ENCODE measurements around the gene CENPP. TPM values are rescaled to one million over a fixed set of nuclear protein-coding genes. Genes with fewer than 3 reads are reported as not detected.

CENPP gene
- total RNA-seq, 2 donors from 2014 or later, result 0.78 to 2.3 TPM

DNA sequence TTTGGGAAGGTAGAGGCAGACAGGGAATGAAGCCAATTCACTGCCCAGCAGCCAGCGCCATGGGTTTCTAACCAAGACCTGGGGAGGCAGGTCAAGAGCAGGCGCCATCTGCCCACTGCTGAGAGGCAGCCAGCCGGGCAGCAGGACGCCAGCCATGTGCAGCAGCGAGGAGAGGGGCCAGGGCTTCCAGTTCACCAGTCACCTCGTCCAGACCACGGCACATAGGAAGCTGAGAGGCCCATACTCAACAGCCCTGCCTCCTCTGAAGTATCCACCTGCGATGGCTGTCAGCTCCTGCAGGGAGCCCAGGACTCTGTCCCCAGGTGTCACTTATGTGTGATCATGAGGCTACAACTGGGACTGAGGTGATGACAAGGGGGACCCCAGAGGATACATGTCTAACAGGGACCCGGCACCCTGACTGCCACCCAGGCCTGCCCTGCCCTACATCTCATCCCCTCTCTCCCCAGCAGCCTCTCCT is 314.1 kb downstream of the CENPP start:
- Histone ChIP-seq H3K36me3 (replicated peaks in 1 of 2; ENCODE audit: insufficient read depth in 1 of 2, low read depth in 2 of 2) (peaks cover 0 to 28% of the 10 kb centered on the region in 2 donors), H3K4me1 (no peaks in the 10 kb centered on the region), H3K27ac (no peak overlapping the region), H3K9me3 (no peaks in the 10 kb centered on the region), H3K4me3 (no peak overlapping the region), H3K27me3 (no peaks in the 10 kb centered on the region)
- TF ChIP-seq, protein P1, sequence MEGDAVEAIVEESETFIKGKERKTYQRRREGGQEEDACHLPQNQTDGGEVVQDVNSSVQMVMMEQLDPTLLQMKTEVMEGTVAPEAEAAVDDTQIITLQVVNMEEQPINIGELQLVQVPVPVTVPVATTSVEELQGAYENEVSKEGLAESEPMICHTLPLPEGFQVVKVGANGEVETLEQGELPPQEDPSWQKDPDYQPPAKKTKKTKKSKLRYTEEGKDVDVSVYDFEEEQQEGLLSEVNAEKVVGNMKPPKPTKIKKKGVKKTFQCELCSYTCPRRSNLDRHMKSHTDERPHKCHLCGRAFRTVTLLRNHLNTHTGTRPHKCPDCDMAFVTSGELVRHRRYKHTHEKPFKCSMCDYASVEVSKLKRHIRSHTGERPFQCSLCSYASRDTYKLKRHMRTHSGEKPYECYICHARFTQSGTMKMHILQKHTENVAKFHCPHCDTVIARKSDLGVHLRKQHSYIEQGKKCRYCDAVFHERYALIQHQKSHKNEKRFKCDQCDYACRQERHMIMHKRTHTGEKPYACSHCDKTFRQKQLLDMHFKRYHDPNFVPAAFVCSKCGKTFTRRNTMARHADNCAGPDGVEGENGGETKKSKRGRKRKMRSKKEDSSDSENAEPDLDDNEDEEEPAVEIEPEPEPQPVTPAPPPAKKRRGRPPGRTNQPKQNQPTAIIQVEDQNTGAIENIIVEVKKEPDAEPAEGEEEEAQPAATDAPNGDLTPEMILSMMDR (IDR thresholded peaks at IDR 0.05), result no peak
- no peak for TF ChIP-seq POLR2A (IDR thresholded peaks at IDR 0.05)
- no peak for ATAC-seq
- DNase-seq, result no peak
- intact Hi-C loops (cut with DNase I), result loop anchor here (5.0 kb wide), 1 partner anchor 503 kb away; no protein-coding TSS in a partner anchor
- 83 to 91% methylated on average over 6 to 9 of the region's 9 CpGs for WGBS, 2 donors

DNA sequence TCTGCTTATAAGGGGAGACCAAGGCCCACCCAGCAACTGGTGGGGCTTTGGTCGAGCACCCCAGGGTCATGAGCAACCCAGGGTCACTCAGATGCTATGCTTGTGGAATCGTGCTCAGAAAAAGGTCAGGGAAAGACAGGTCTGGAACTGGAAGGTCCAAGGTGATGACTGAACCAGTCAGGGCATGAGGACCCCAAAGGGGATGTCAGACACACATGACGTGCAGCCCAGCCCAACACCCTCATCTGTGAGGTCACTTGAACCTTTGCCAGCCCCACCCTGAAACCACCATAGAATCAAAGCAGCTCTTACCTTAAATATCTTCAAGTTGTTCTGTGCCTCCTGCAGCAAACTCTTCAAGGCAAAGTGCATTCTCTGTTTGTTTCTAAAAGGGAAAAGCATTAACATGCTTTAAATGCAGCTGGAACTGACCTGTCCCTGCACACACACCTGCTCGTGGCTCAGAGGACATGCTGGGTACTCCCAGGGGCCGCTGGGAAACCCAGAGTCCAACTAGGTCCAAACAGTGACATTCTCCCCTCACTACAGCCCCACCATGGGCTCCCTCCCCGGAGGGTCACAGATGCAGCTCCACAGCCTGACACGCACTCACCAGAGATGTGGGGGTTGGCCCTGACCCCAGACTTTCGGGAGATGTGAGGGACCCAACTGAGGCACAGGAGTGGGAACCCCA is 314.8 kb downstream of the CENPP start:
- intact Hi-C loops (cut with DNase I), result no loop called here
- 81 to 86% methylated on average over 6 of the region's 8 CpGs for WGBS, 2 donors
- Histone ChIP-seq H3K9me3 (no peaks in the 10 kb centered on the region), H3K4me1 (no peaks in the 10 kb centered on the region), H3K36me3 (replicated peaks in 1 of 2; ENCODE audit: insufficient read depth in 1 of 2, low read depth in 2 of 2) (peaks cover 0 to 28% of the 10 kb centered on the region in 2 donors), H3K27ac (no peak overlapping the region), H3K27me3 (no peaks in the 10 kb centered on the region), H3K4me3 (no peak overlapping the region)
- DNase-seq, result no peak
- TF ChIP-seq, protein P1 (IDR thresholded peaks at IDR 0.05), result no peak
- TF ChIP-seq POLR2A (IDR thresholded peaks at IDR 0.05), result no peak
- no peak for ATAC-seq

DNA sequence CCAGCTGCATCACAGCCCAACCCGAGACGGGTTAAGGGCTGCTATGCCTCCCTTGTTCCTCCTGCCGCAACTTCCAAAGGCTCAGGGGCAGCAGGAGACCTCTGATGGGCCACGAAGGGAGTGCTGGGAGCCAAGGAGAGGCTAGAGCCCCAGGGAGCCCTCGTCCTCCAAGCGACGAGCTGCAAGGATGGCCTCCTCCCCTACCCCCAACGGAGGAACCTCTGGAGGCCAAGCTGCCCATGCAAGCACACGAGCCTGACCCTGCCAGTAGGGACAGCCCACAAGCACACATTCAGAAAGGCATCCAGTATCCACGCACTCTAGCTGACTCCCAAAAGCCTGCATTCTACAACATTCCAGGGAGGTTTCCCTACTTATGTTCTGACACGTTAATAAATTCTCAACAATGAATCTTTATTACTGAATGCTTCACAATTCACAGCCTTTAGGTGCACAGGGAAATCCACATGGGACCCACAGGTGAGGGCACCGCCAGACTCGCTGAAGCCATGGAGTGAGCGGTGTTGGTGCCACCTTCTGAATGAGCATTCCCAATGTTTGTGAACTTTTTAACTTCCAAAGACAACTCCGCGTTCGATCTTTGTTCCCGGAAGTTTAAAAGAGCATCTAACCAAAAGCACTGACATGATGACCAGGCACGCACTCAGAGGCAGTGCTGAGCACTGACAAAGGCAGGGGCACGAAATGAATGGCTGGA is 315.5 kb downstream of the CENPP start:
- TF ChIP-seq POLR2A (IDR thresholded peaks at IDR 0.05), result no peak
- TF ChIP-seq, protein P1 (IDR thresholded peaks at IDR 0.05), result no peak
- DNase-seq, result no peak
- no peak for ATAC-seq
- no peaks in the 10 kb centered on the region for H3K27me3 ChIP-seq
- H3K27ac ChIP-seq, result no peak overlapping the region
- H3K4me3 ChIP-seq, result no peak overlapping the region
- no peaks in the 10 kb centered on the region for H3K9me3 ChIP-seq
- peaks cover 0 to 28% of the 10 kb centered on the region in 2 donors for H3K36me3 ChIP-seq (replicated peaks in 1 of 2; ENCODE audit: insufficient read depth in 1 of 2, low read depth in 2 of 2)
- no peaks in the 10 kb centered on the region for H3K4me1 ChIP-seq
- intact Hi-C loops (cut with DNase I), result no loop called here
- 91 to 92% methylated on average over 20 of the region's 20 CpGs for WGBS, 2 donors

DNA sequence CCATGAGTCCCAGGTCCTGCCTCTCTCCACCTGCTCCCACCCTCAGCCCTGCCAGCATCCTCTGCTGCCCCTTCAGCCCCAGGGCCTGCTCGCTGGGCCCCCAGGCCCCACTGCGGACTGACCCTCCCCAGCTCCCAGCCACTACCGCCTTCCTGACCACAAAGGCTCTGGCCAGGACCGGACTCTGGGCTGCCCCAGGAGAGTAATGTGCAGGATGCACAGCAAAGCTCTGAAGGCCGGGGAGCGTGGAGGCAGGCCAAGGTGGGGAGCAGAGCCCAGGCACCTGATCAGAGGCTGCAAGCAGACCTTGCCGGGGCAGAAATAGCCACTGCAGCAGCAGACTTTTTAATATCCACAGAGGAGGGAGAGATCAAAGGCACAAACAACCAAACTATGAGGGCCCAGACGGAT is 316.3 kb downstream of the CENPP start:
- peaks cover 0 to 26% of the 10 kb centered on the region in 2 donors for H3K36me3 ChIP-seq (replicated peaks in 1 of 2; ENCODE audit: insufficient read depth in 1 of 2, low read depth in 2 of 2)
- 92 to 93% methylated on average over 5 to 8 of the region's 8 CpGs for WGBS, 2 donors

More for the DNA sequence above, 316.3 kb downstream of the CENPP start:
- intact Hi-C loops (cut with DNase I), result no loop called here
- Histone ChIP-seq H3K27ac (no peak overlapping the region), H3K4me1 (no peaks in the 10 kb centered on the region), H3K4me3 (no peak overlapping the region), H3K27me3 (no peaks in the 10 kb centered on the region), H3K9me3 (no peaks in the 10 kb centered on the region)
- no peak for ATAC-seq
- no peak for DNase-seq
- TF ChIP-seq, protein P1 (IDR thresholded peaks at IDR 0.05), result no peak
- TF ChIP-seq POLR2A (IDR thresholded peaks at IDR 0.05), result no peak

Measured in body of pancreas (tissue), 4 donors.